SK-N-SH treated with all-trans-retinoic acid at 6 μM for 48 hours (cell line): Measurements from ENCODE around the gene PLEKHG4.

ENCODE experiments used
- ARNTL ChIP-seq: fragments of 450-650 bp; formaldehyde crosslinking; IDR thresholded peaks from 2 replicates; pipeline ENCODE4 v1.5.0; 2020; ENCODE audit warnings: low read depth, mild to moderate bottlenecking, moderate library complexity, borderline replicate concordance
- BACH2 ChIP-seq: fragments of 250-450 bp; sonication (Bioruptor Pico); IDR thresholded peaks from 2 replicates; pipeline ENCODE4 v1.9.0; 2021; ENCODE audit warnings: mild to moderate bottlenecking, borderline replicate concordance
- ESRRG ChIP-seq: fragments of 250-450 bp; sonication (Bioruptor Pico); IDR thresholded peaks from 2 replicates; pipeline ENCODE4 v1.6.1; 2021; ENCODE audit warnings: mild to moderate bottlenecking
- ISL1 ChIP-seq: fragments of 250-450 bp; sonication (Bioruptor Pico); IDR thresholded peaks from 2 replicates; pipeline ENCODE4 v2.1.2; 2022; ENCODE audit warnings: mild to moderate bottlenecking, moderate library complexity
- OSR1 ChIP-seq: fragments of 250-450 bp; sonication (Bioruptor Pico); IDR thresholded peaks from 2 replicates; pipeline ENCODE4 v1.8.0; 2022; ENCODE audit warnings: moderate library complexity, mild to moderate bottlenecking, inconsistent platforms
- PATZ1 ChIP-seq: fragments of 250-450 bp; sonication (Bioruptor Pico); IDR thresholded peaks from 2 replicates; pipeline ENCODE4 v1.8.0; 2020; ENCODE audit warnings: mild to moderate bottlenecking, moderate library complexity, borderline replicate concordance
- POU6F1 ChIP-seq: fragments of 250-450 bp; sonication (Bioruptor Pico); IDR thresholded peaks from 2 replicates; pipeline ENCODE4 v1.8.0; 2021; ENCODE audit warnings: low read depth, mild to moderate bottlenecking, moderate library complexity, borderline replicate concordance
- RARB ChIP-seq: fragments of 250-450 bp; sonication (Bioruptor Pico); IDR thresholded peaks from 2 replicates; pipeline ENCODE4 v1.8.0; 2021; ENCODE audit warnings: mild to moderate bottlenecking, moderate library complexity
- SNAI2 ChIP-seq: fragments of 250-450 bp; sonication (Bioruptor Pico); IDR thresholded peaks from 2 replicates; pipeline ENCODE4 v1.5.0; 2020; ENCODE audit warnings: mild to moderate bottlenecking, moderate library complexity
- TOX ChIP-seq: fragments of 250-450 bp; sonication (Bioruptor Pico); IDR thresholded peaks from 2 replicates; pipeline ENCODE4 v1.8.0; 2021; ENCODE audit warnings: mild to moderate bottlenecking, moderate library complexity, borderline replicate concordance
- ZC3H10 ChIP-seq: fragments of 250-450 bp; sonication (Bioruptor Pico); IDR thresholded peaks from 2 replicates; pipeline ENCODE4 v1.5.1; 2021; ENCODE audit warnings: mild to moderate bottlenecking, moderate library complexity
- ZFP3 ChIP-seq: fragments of 250-450 bp; sonication (Bioruptor Pico); IDR thresholded peaks from 2 replicates; pipeline ENCODE4 v1.5.0; 2020; ENCODE audit warnings: mild to moderate bottlenecking, moderate library complexity
- ZFP30 ChIP-seq: fragments of 450-650 bp; formaldehyde crosslinking; IDR thresholded peaks from 2 replicates; pipeline ENCODE4 v1.5.0; 2022; ENCODE audit warnings: mild to moderate bottlenecking, moderate library complexity
- ZNF565 ChIP-seq: fragments of 450-650 bp; formaldehyde crosslinking; conservative IDR thresholded peaks from 2 replicates; pipeline ENCODE4 v1.5.0; 2020; ENCODE audit warnings: low read depth, mild to moderate bottlenecking, moderate library complexity

- no peak for TF ChIP-seq ZFP3
- no peak for TF ChIP-seq ZFP30 (CRISPR knock-in tag)
- TF ChIP-seq RARB: no peak
- no peak for TF ChIP-seq ISL1 (CRISPR knock-in tag)
- TF ChIP-seq SNAI2 (CRISPR knock-in tag): no peak
- TF ChIP-seq BACH2 (CRISPR knock-in tag): no peak
- no peak for TF ChIP-seq TOX (CRISPR knock-in tag)
- no peak for TF ChIP-seq POU6F1 (CRISPR knock-in tag)
- TF ChIP-seq ESRRG (CRISPR knock-in tag): no peak
- no peak for TF ChIP-seq ARNTL (CRISPR knock-in tag)
- TF ChIP-seq ZNF565 (CRISPR knock-in tag): no peak
- TF ChIP-seq PATZ1 (CRISPR knock-in tag): no peak
- no peak for TF ChIP-seq OSR1 (CRISPR knock-in tag)
- TF ChIP-seq ZC3H10 (CRISPR knock-in tag): no peak
Observed at GRCh38 chr16:67259705-67260104, 19.6 kb upstream of the PLEKHG4 start.
